ENCODE results near the gene LRRC17.
"Not testable (repeated sequence)": the region's sequence is repeated elsewhere in the genome, so short reads cannot be mapped to it uniquely, and the experiment has no call there.

The LRRC17 gene

GRCh38 chr7:102935450-102936115 is 22.8 kb downstream of the LRRC17 start:
- no peaks in the 10 kb centered on the region for H3K27me3 ChIP-seq (replicated peaks; ENCODE audit: control insufficient read depth, insufficient read depth, low read length, poor library complexity, severe bottlenecking)
- H3K4me1 ChIP-seq (ENCODE audit: control insufficient read depth, insufficient read depth, low read length, poor library complexity, severe bottlenecking) = no peaks in the 10 kb centered on the region
- H3K9me3 ChIP-seq (ENCODE audit: control insufficient read depth, low read length) = no peaks in the 10 kb centered on the region
- no peak overlapping the region for H3K27ac ChIP-seq (ENCODE audit: insufficient read depth, low read length, poor library complexity, severe bottlenecking)
- no peaks in the 10 kb centered on the region for H3K36me3 ChIP-seq (ENCODE audit: control insufficient read depth, insufficient read depth, low read length)
- H3K4me3 ChIP-seq (ENCODE audit: insufficient read depth, low read depth, low read length, poor library complexity, severe bottlenecking) = no peak overlapping the region
- no peak for DNase-seq

GRCh38 chr7:102938679-102939078 is 25.9 kb downstream of the LRRC17 start:
- H3K27ac ChIP-seq (ENCODE audit: insufficient read depth, low read length, poor library complexity, severe bottlenecking) = no peak overlapping the region
- H3K9me3 ChIP-seq (ENCODE audit: control insufficient read depth, low read length) = no peaks in the 10 kb centered on the region
- no peak overlapping the region for H3K4me3 ChIP-seq (ENCODE audit: insufficient read depth, low read depth, low read length, poor library complexity, severe bottlenecking)
- H3K36me3 ChIP-seq (ENCODE audit: control insufficient read depth, insufficient read depth, low read length) = no peaks in the 10 kb centered on the region
- no peaks in the 10 kb centered on the region for H3K27me3 ChIP-seq (replicated peaks; ENCODE audit: control insufficient read depth, insufficient read depth, low read length, poor library complexity, severe bottlenecking)
- no peak for DNase-seq
- no peaks in the 10 kb centered on the region for H3K4me1 ChIP-seq (ENCODE audit: control insufficient read depth, insufficient read depth, low read length, poor library complexity, severe bottlenecking)

DNA sequence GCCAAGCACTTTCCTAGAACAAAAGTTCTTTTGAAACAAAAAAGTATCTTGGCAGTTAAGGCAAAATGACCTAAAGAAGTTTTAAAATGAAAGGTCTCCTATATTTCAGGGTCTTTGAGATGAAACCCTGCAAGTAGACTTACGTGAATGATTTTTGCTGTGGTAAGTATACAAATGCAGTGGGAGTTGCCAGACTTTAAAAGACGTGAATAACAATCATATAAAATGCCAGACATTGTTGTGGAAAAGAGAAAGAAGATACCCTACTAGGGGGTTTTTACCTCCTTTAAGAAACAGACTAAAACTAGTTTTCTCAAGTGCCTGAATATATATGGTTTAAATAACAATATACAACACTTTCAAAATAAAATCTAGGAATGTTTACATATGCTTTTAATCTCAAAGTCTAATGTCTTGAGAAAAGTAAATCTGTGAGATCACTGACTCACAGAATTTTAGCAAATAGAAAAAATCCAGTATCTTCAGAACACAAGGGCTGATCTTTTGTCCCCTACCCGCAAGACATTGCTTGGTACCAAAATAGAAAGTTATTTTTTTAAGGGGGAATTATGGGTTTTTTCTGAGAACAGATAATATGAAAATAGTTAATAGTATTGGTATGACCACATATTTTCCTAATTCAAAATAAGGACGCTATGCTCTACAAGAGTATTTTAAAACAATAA is 29.5 kb downstream of the LRRC17 start:
- Histone ChIP-seq H3K4me3 (ENCODE audit: insufficient read depth, low read depth, low read length, poor library complexity, severe bottlenecking) (no peak overlapping the region), H3K4me1 (ENCODE audit: control insufficient read depth, insufficient read depth, low read length, poor library complexity, severe bottlenecking) (no peaks in the 10 kb centered on the region), H3K27ac (ENCODE audit: insufficient read depth, low read length, poor library complexity, severe bottlenecking) (no peak overlapping the region), H3K9me3 (ENCODE audit: control insufficient read depth, low read length) (no peaks in the 10 kb centered on the region), H3K27me3 (replicated peaks; ENCODE audit: control insufficient read depth, insufficient read depth, low read length, poor library complexity, severe bottlenecking) (no peaks in the 10 kb centered on the region), H3K36me3 (ENCODE audit: control insufficient read depth, insufficient read depth, low read length) (no peaks in the 10 kb centered on the region)
- no peak for DNase-seq

DNA sequence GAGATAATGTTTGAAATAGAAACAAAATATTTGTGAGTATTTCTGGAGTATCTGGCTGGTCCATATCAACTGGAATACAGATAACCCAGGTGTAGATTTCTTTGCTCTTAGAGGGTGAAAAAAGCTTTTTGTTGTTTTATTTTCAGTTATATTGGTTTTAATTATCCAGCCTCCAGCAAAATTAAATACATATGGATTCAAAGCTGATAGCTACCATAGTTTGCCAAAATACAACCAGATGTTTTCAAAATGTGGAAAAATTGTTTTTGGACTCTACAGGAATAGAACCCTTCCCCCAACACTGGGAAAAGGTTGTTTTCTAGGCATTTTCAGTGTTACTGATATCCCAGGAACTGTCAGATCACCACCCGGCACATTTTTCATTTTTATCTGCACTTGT is 30.1 kb downstream of the LRRC17 start:
- no peak overlapping the region for H3K27ac ChIP-seq (ENCODE audit: insufficient read depth, low read length, poor library complexity, severe bottlenecking)
- H3K36me3 ChIP-seq (ENCODE audit: control insufficient read depth, insufficient read depth, low read length) = no peaks in the 10 kb centered on the region
- no peaks in the 10 kb centered on the region for H3K9me3 ChIP-seq (ENCODE audit: control insufficient read depth, low read length)
- no peak for DNase-seq
- H3K4me3 ChIP-seq (ENCODE audit: insufficient read depth, low read depth, low read length, poor library complexity, severe bottlenecking) = no peak overlapping the region
- no peaks in the 10 kb centered on the region for H3K4me1 ChIP-seq (ENCODE audit: control insufficient read depth, insufficient read depth, low read length, poor library complexity, severe bottlenecking)
- no peaks in the 10 kb centered on the region for H3K27me3 ChIP-seq (replicated peaks; ENCODE audit: control insufficient read depth, insufficient read depth, low read length, poor library complexity, severe bottlenecking)

DNA sequence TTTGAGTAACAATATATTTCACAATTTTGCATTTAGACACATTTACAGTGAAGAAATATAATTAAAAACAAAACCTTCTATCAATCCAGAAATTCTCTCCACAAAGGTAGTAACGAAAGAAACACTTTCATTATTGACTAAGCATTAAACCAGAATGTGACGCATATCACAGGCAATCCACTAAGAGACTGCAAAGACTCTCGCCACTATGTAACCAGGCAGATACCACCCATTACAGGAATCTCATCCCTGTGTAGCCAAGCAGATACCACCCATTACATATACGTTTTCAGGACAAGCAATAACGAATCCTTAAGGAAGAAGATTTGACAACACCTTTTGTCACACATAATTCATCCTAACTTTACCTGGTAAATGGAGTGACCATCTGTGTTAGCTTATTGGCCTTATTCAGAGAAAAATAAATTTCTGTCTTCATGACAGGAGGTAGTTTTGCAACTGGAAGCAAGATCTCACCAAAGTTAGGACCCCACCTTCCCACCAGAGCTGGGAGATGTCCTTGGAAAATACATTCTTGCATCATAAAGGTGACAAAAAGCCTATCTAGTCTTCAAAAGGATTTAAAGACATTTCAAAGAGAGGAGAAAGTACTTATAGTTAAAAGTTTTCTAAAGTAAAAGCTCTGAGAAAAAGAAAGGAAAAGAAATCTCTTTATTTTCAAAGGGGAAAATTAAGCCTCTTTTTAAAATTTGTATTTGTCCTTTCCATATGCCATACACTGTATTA is 30.8 kb downstream of the LRRC17 start:
- Histone ChIP-seq H3K4me1 (ENCODE audit: control insufficient read depth, insufficient read depth, low read length, poor library complexity, severe bottlenecking) (no peaks in the 10 kb centered on the region), H3K36me3 (ENCODE audit: control insufficient read depth, insufficient read depth, low read length) (no peaks in the 10 kb centered on the region), H3K4me3 (ENCODE audit: insufficient read depth, low read depth, low read length, poor library complexity, severe bottlenecking) (no peak overlapping the region), H3K9me3 (ENCODE audit: control insufficient read depth, low read length) (no peaks in the 10 kb centered on the region), H3K27me3 (replicated peaks; ENCODE audit: control insufficient read depth, insufficient read depth, low read length, poor library complexity, severe bottlenecking) (no peaks in the 10 kb centered on the region), H3K27ac (ENCODE audit: insufficient read depth, low read length, poor library complexity, severe bottlenecking) (no peak overlapping the region)
- no peak for DNase-seq

- no peak for DNase-seq
- H3K4me1 ChIP-seq (ENCODE audit: control insufficient read depth, insufficient read depth, low read length, poor library complexity, severe bottlenecking) = no peaks in the 10 kb centered on the region
- H3K27me3 ChIP-seq (replicated peaks; ENCODE audit: control insufficient read depth, insufficient read depth, low read length, poor library complexity, severe bottlenecking) = no peaks in the 10 kb centered on the region
- no peak overlapping the region for H3K27ac ChIP-seq (ENCODE audit: insufficient read depth, low read length, poor library complexity, severe bottlenecking)
- no peak overlapping the region for H3K4me3 ChIP-seq (ENCODE audit: insufficient read depth, low read depth, low read length, poor library complexity, severe bottlenecking)
- no peaks in the 10 kb centered on the region for H3K9me3 ChIP-seq (ENCODE audit: control insufficient read depth, low read length)
- no peaks in the 10 kb centered on the region for H3K36me3 ChIP-seq (ENCODE audit: control insufficient read depth, insufficient read depth, low read length)
Measured at GRCh38 chr7:102944241-102944640, 31.4 kb downstream of the LRRC17 start.

DNA sequence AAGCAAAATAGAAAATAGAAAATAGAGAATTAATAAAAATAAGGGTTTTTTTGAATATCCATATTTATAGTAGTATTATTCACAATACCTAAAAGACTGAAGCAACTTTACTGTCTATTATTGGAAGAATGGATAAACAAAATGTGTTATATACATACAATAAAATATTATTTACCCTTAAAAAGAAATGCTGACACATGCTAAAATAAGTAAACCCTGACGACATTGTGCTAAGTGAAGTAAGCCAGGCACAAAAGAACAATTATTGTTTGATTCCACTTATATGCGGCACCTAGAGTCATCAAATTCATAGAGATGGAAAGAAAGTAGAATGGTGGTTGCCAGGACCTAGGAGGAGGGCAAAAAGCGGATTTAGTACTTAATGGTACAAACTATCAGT is 39.0 kb downstream of the LRRC17 start:
- no peak for DNase-seq
- Histone ChIP-seq H3K4me1 (ENCODE audit: control insufficient read depth, insufficient read depth, low read length, poor library complexity, severe bottlenecking) (no peaks in the 10 kb centered on the region), H3K9me3 (ENCODE audit: control insufficient read depth, low read length) (no peaks in the 10 kb centered on the region), H3K27ac (ENCODE audit: insufficient read depth, low read length, poor library complexity, severe bottlenecking) (no peak overlapping the region), H3K36me3 (ENCODE audit: control insufficient read depth, insufficient read depth, low read length) (no peaks in the 10 kb centered on the region), H3K4me3 (ENCODE audit: insufficient read depth, low read depth, low read length, poor library complexity, severe bottlenecking) (no peak overlapping the region), H3K27me3 (replicated peaks; ENCODE audit: control insufficient read depth, insufficient read depth, low read length, poor library complexity, severe bottlenecking) (no peaks in the 10 kb centered on the region)

DNA sequence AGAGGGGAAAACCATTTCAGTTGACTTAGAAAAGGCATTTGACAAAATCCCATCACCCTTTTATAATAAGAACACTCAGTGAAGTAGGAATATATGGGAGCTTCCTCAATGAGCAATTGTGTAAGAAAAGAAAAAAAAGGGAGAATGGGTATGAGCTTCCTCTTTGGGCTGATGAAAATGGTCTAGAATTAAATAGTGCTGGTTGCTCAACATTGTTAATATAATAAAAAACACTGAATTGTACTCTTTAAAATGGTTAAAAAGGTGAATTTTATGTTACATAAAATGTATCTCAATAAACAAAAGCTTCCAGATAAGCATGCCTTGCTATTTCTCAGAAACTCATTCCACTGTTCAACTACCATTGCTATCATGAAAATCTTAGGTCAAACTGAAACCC is 40.6 kb downstream of the LRRC17 start:
- Histone ChIP-seq H3K4me1 (ENCODE audit: control insufficient read depth, insufficient read depth, low read length, poor library complexity, severe bottlenecking) (no peaks in the 10 kb centered on the region), H3K27ac (ENCODE audit: insufficient read depth, low read length, poor library complexity, severe bottlenecking) (no peak overlapping the region), H3K27me3 (replicated peaks; ENCODE audit: control insufficient read depth, insufficient read depth, low read length, poor library complexity, severe bottlenecking) (no peaks in the 10 kb centered on the region), H3K4me3 (ENCODE audit: insufficient read depth, low read depth, low read length, poor library complexity, severe bottlenecking) (no peak overlapping the region), H3K36me3 (ENCODE audit: control insufficient read depth, insufficient read depth, low read length) (no peaks in the 10 kb centered on the region), H3K9me3 (ENCODE audit: control insufficient read depth, low read length) (no peaks in the 10 kb centered on the region)
- DNase-seq = no peak

DNA sequence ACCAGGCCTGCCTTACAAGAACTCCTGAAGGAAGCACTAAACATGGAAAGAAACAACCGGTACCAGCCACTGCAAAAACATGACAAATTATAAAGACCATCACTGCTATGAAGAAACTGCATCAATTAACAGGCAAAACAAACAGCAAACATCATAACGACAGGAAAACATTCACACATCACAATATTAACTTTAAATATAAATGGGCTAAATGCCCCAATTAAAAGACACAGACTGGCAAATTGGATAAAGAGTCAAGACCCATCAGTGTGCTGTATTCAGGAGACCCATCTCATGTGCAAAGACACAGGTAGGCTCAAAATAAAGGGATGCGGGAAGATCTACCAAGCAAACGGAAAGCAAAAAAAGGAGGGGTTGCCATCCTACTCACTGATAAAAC is 41.6 kb downstream of the LRRC17 start:
- H3K27me3 ChIP-seq (replicated peaks; ENCODE audit: control insufficient read depth, insufficient read depth, low read length, poor library complexity, severe bottlenecking); H3K4me1 ChIP-seq (ENCODE audit: control insufficient read depth, insufficient read depth, low read length, poor library complexity, severe bottlenecking); DNase-seq; H3K36me3 ChIP-seq (ENCODE audit: control insufficient read depth, insufficient read depth, low read length); H3K9me3 ChIP-seq (ENCODE audit: control insufficient read depth, low read length); H3K27ac ChIP-seq (ENCODE audit: insufficient read depth, low read length, poor library complexity, severe bottlenecking); H3K4me3 ChIP-seq (ENCODE audit: insufficient read depth, low read depth, low read length, poor library complexity, severe bottlenecking): not testable (repeated sequence)

GRCh38 chr7:102958004-102958403 is 45.2 kb downstream of the LRRC17 start:
- not testable (repeated sequence) for H3K36me3 ChIP-seq (ENCODE audit: control insufficient read depth, insufficient read depth, low read length); H3K9me3 ChIP-seq (ENCODE audit: control insufficient read depth, low read length); H3K27me3 ChIP-seq (replicated peaks; ENCODE audit: control insufficient read depth, insufficient read depth, low read length, poor library complexity, severe bottlenecking); DNase-seq; H3K27ac ChIP-seq (ENCODE audit: insufficient read depth, low read length, poor library complexity, severe bottlenecking); H3K4me3 ChIP-seq (ENCODE audit: insufficient read depth, low read depth, low read length, poor library complexity, severe bottlenecking); H3K4me1 ChIP-seq (ENCODE audit: control insufficient read depth, insufficient read depth, low read length, poor library complexity, severe bottlenecking)
